ENCODE data around the gene STIP1. TPM values are rescaled to one million over a fixed set of nuclear protein-coding genes. Genes with fewer than 3 reads are reported as not detected.

STIP1 gene
- total and polyA plus RNA-seq, 9 of the 15 experiments (the other 6 are each of a cell fraction or from before 2014, with no cell fraction given): 58.1 to 465 (median 346) TPM

DNA sequence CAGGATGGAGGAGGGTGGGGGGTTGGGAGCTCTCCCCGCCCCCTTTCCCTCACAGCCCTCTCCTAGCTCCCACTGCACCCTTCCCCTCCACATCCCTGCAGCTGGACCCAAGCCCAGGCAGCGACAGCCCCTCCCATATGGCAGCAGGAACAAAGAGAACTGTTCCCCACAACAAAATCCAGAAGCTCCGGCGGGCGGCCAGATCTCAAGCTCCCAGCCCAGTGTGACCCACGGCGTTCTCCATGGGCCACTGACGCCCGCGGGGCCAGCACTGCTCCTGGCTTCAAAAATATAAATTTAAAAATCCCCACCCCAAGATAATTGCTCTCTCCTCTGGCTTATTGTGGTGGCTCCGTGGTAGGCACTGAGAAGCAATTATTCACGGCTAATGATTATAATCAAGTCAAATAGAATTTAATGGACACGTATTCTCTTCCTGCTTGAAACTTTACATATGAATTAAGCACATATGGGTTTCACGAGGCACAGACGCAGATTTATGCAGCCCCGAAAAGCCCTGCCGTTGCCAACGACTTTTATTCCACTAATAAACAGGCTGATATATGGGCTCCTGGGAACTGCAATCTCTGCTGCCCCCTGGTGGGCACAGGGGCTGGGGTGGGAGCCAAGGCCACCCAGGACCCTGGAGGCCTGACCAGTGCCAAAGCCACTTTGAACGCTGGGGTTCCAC is 37.6 kb upstream of the STIP1 start (continued):
- TF ChIP-seq WHSC1 (IDR thresholded peaks at IDR 0.05; ENCODE audit: low read length) (no peak), FOXP1 (CRISPR knock-in tag; IDR thresholded peaks at IDR 0.05) (no peak), ZNF224 (CRISPR knock-in tag; IDR thresholded peaks at IDR 0.05) (no peak), CUX1 (CRISPR knock-in tag; IDR thresholded peaks at IDR 0.05) (no peak), NR2C1 (IDR thresholded peaks at IDR 0.05) (no peak), NR2C1 (tag; IDR thresholded peaks at IDR 0.05) (no peak), TEAD1 (CRISPR knock-in tag; IDR thresholded peaks at IDR 0.05) (no peak), FOXK2 (conservative IDR thresholded peaks at IDR 0.05 in 1 of 2, IDR thresholded peaks at IDR 0.05 in 1 of 2; ENCODE audit: low read depth in 2 of 2) (0 out of 4 replicates have a peak, but pooled peaks of 1 of the 2 experiments have one; percentile 33), PBX2 (CRISPR knock-in tag; IDR thresholded peaks at IDR 0.05; ENCODE audit: low read depth) (no peak), PBX2 (tag; conservative IDR thresholded peaks at IDR 0.05; ENCODE audit: low read depth) (no peak)
